ENCODE data around the gene GDF10.

The GDF10 gene

GRCh38 chr10:47299611-47300428 is at the start of gene GDF10:
Gene GDF10, plus strand, starts transcription at chr10:47300197. Its CDS starts 455 bp downstream, at chr10:47300652.
- peak; percentile 21 to 33 for DNase-seq (ENCODE audit: low read depth in 2 of 2)

GRCh38 chr10:47252093-47252780 is 47.8 kb upstream of the GDF10 start:
- DNase-seq (ENCODE audit: low read depth in 2 of 2), result no peak

- DNase-seq (ENCODE audit: low read depth in 2 of 2), result no peak
These were observed 46.9 kb upstream of the GDF10 start for GRCh38 chr10:47253030-47253637.

GRCh38 chr10:47253651-47254375 is 46.2 kb upstream of the GDF10 start:
- DNase-seq (ENCODE audit: low read depth in 2 of 2), result no peak

- DNase-seq (ENCODE audit: low read depth in 2 of 2), result no peak
These were observed 45.4 kb upstream of the GDF10 start for GRCh38 chr10:47254611-47255010.

- DNase-seq (ENCODE audit: low read depth in 2 of 2), result no peak
These were observed 44.8 kb upstream of the GDF10 start for GRCh38 chr10:47255033-47255813.

- no peak for DNase-seq (ENCODE audit: low read depth in 2 of 2)
These were observed 44.1 kb upstream of the GDF10 start for GRCh38 chr10:47255866-47256265.

- no peak for DNase-seq (ENCODE audit: low read depth in 2 of 2)
These were observed 43.2 kb upstream of the GDF10 start for GRCh38 chr10:47256751-47257336.

GRCh38 chr10:47257396-47258120 is 42.4 kb upstream of the GDF10 start:
- DNase-seq (ENCODE audit: low read depth in 2 of 2), result no peak

- no peak for DNase-seq (ENCODE audit: low read depth in 2 of 2)
These were observed 41.1 kb upstream of the GDF10 start for GRCh38 chr10:47258921-47259320.

- no peak for DNase-seq (ENCODE audit: low read depth in 2 of 2)
These were observed 40.5 kb upstream of the GDF10 start for GRCh38 chr10:47259466-47259865.

GRCh38 chr10:47260505-47261111 is 39.4 kb upstream of the GDF10 start:
- DNase-seq (ENCODE audit: low read depth in 2 of 2), result no peak

GRCh38 chr10:47261121-47261520 is 38.9 kb upstream of the GDF10 start:
- DNase-seq (ENCODE audit: low read depth in 2 of 2), result peak in 1 of 2 donors; percentile 25

- DNase-seq (ENCODE audit: low read depth in 2 of 2), result no peak
These were observed 38.4 kb upstream of the GDF10 start for GRCh38 chr10:47261556-47261955.

- DNase-seq (ENCODE audit: low read depth in 2 of 2), result no peak
These were observed 37.1 kb upstream of the GDF10 start for GRCh38 chr10:47262606-47263533.

GRCh38 chr10:47264797-47265281 is 35.2 kb upstream of the GDF10 start:
- DNase-seq (ENCODE audit: low read depth in 2 of 2), result peak; percentile 38 to 65

GRCh38 chr10:47266602-47267001 is 33.4 kb upstream of the GDF10 start:
- DNase-seq (ENCODE audit: low read depth in 2 of 2), result no peak

- DNase-seq (ENCODE audit: low read depth in 2 of 2), result no peak
These were observed 31.3 kb upstream of the GDF10 start for GRCh38 chr10:47268696-47269095.
